A549 (cell line): ENCODE data around the gene SLC24A4. TPM values are rescaled to one million over a fixed set of nuclear protein-coding genes. Genes with fewer than 3 reads are reported as not detected.

ENCODE experiments used
- ATAC-seq, 2 experiments: fragments of 200-7000 bp in 1 of 2; fragments of >200 bp in 1 of 2; cut with Nextera tagmentation in 1 of 2; cut with Tn5 transposase in 1 of 2; 3 replicates each; pipeline versions ENCODE4 v1.8.0 to v1.9.1; 2018 to 2020; ENCODE audit warnings: mild to moderate bottlenecking in 1 of 2, moderate library complexity in 1 of 2
- CTCF ChIA-PET: fragments of 300-600 bp; sonication (Branson Sonifier 250); formaldehyde crosslinking; extraction: SDS; loops from one replicate; lab custom pipeline; 2021; ENCODE audit warnings: antibody characterized with exemption, inconsistent platforms; lab: Yijun Ruan, JAX
- POLR2A ChIA-PET: fragments of 350-600 bp; formaldehyde crosslinking; extraction: SDS; loops from one replicate; lab custom pipeline; 2021; ENCODE audit warnings: antibody characterized with exemption, inconsistent platforms; lab: Yijun Ruan, JAX
- DNase-seq, 2 experiments: peaks; one replicate each; pipeline versions ENCODE4 v3.0.0 to v3.0.0-alpha.2; 2011 to 2016; ENCODE audit warnings: low read depth in 1 of 2, low spot score in 1 of 2
- FAIRE-seq: peaks from 2 replicates; lab custom pipeline; 2011; peaks lifted over from hg19 to GRCh38; lab: Jason Lieb, UNC
- H3K27ac ChIP-seq, 2 experiments: fragments of >200 bp; sonication (Bioruptor Twin); formaldehyde crosslinking; 3 replicates each; pipeline ENCODE4 v1.5.1; 2016 to 2017
- H3K4me1 ChIP-seq: fragments of >200 bp; sonication (Bioruptor Twin); formaldehyde crosslinking; 3 replicates; pipeline ENCODE4 v1.6.1; 2016
- H3K4me2 ChIP-seq: fragments of >200 bp; sonication (Bioruptor Twin); formaldehyde crosslinking; 3 replicates; pipeline ENCODE4 v1.6.1; 2016
- H3K4me3 ChIP-seq: fragments of >200 bp; sonication (Bioruptor Twin); formaldehyde crosslinking; 3 replicates; pipeline ENCODE4 v1.5.1; 2016
- H3K9me3 ChIP-seq: fragments of >200 bp; sonication (Bioruptor Twin); formaldehyde crosslinking; 3 replicates; pipeline ENCODE4 v1.6.1; 2016
- BHLHE40 ChIP-seq: IDR thresholded peaks from 2 replicates; pipeline ENCODE4 v1.6.1; 2012; ENCODE audit warnings: low read depth, low read length, inconsistent platforms
- CEBPB ChIP-seq, 2 experiments: fragments of >200 bp in 1 of 2; sonication (Bioruptor Twin) in 1 of 2; formaldehyde crosslinking in 1 of 2; IDR thresholded peaks; 2 replicates each; pipeline ENCODE4 v1.6.1; 2012 to 2016
- EHMT2 ChIP-seq: fragments of 200-600 bp; sonication (generic); IDR thresholded peaks from 2 replicates; pipeline ENCODE4 v1.6.1; 2016; ENCODE audit warnings: antibody characterized with exemption, low read depth, mild to moderate bottlenecking, moderate library complexity
- EP300 ChIP-seq, 2 experiments: fragments of >200 bp; sonication (Bioruptor Twin); formaldehyde crosslinking; IDR thresholded peaks; 2 replicates in 1 of 2; 3 replicates in 1 of 2; pipeline ENCODE4 v1.6.1; 2016 to 2017
- FOSL2 ChIP-seq, 2 experiments: fragments of 450-650 bp in 1 of 2; fragments of >200 bp in 1 of 2; sonication (Bioruptor Twin) in 1 of 2; formaldehyde crosslinking; IDR thresholded peaks; 2 replicates each; pipeline versions ENCODE4 v1.5.0 to v1.6.1; 2016 to 2020; ENCODE audit warnings: mild to moderate bottlenecking in 1 of 2, moderate library complexity in 1 of 2
- HEYL ChIP-seq: fragments of 250-450 bp; sonication (Bioruptor Pico); IDR thresholded peaks from 2 replicates; pipeline ENCODE4 v1.8.0; 2021; ENCODE audit warnings: mild to moderate bottlenecking, moderate library complexity
- HOXB13 ChIP-seq: fragments of 250-450 bp; sonication (Bioruptor Pico); IDR thresholded peaks from 2 replicates; pipeline ENCODE4 v1.5.0; 2020; ENCODE audit warnings: low read depth, mild to moderate bottlenecking, moderate library complexity
- HOXB5 ChIP-seq: fragments of 250-450 bp; sonication (Bioruptor Pico); IDR thresholded peaks from 2 replicates; pipeline ENCODE4 v1.5.0; 2020; ENCODE audit warnings: mild to moderate bottlenecking, moderate library complexity
- KDM1A ChIP-seq: fragments of 200-600 bp; sonication (generic); IDR thresholded peaks from 2 replicates; pipeline ENCODE4 v1.6.1; 2016; ENCODE audit warnings: low read depth, mild to moderate bottlenecking
- KDM5A ChIP-seq: fragments of 200-600 bp; sonication (generic); IDR thresholded peaks from 2 replicates; pipeline ENCODE4 v1.6.1; 2016; ENCODE audit warnings: antibody characterized with exemption, mild to moderate bottlenecking
- MAFK ChIP-seq: fragments of 450-650 bp; IDR thresholded peaks from 2 replicates; pipeline ENCODE4 v1.6.1; 2014; ENCODE audit not compliant: partially characterized antibody
- MYC ChIP-seq: IDR thresholded peaks from 2 replicates; pipeline ENCODE4 v1.6.1; 2012; ENCODE audit warnings: mild to moderate bottlenecking, inconsistent platforms, low read length, improper control_type of control experiment, borderline replicate concordance
- NFE2L2 ChIP-seq: fragments of 150-350 bp; conservative IDR thresholded peaks from 2 replicates; pipeline ENCODE4 v1.6.1; 2014; ENCODE audit warnings: low read length
- NPAS2 ChIP-seq: fragments of 250-450 bp; sonication (Bioruptor Pico); IDR thresholded peaks from 2 replicates; pipeline ENCODE4 v1.8.0; 2022; ENCODE audit warnings: mild to moderate bottlenecking, moderate library complexity, borderline replicate concordance
- NR3C1 ChIP-seq: fragments of >200 bp; sonication (Bioruptor Twin); formaldehyde crosslinking; IDR thresholded peaks from 3 replicates; pipeline ENCODE4 v1.6.1; 2017
- RAD21 ChIP-seq, 2 experiments: fragments of >200 bp in 1 of 2; sonication (Bioruptor Twin) in 1 of 2; formaldehyde crosslinking in 1 of 2; IDR thresholded peaks in 1 of 2; conservative IDR thresholded peaks in 1 of 2; 2 replicates in 1 of 2; 3 replicates in 1 of 2; pipeline ENCODE4 v1.6.1; 2012 to 2018; ENCODE audit warnings: inconsistent platforms in 1 of 2
- RARB ChIP-seq: fragments of 250-450 bp; sonication (Bioruptor Pico); IDR thresholded peaks from 2 replicates; pipeline ENCODE4 v1.8.0; 2021; ENCODE audit warnings: mild to moderate bottlenecking, moderate library complexity
- RNF2 ChIP-seq: fragments of 200-600 bp; sonication (generic); IDR thresholded peaks from 2 replicates; pipeline ENCODE4 v1.6.1; 2016; ENCODE audit warnings: low read depth, mild to moderate bottlenecking, antibody characterized with exemption, moderate library complexity, borderline replicate concordance
- TFCP2L1 ChIP-seq: fragments of 250-450 bp; sonication (Bioruptor Pico); IDR thresholded peaks from 2 replicates; pipeline ENCODE4 v1.5.0; 2021; ENCODE audit warnings: mild to moderate bottlenecking
- TP53 ChIP-seq: fragments of 250-450 bp; sonication (Bioruptor Pico); IDR thresholded peaks from 2 replicates; pipeline ENCODE4 v1.5.0; 2021; ENCODE audit warnings: mild to moderate bottlenecking, moderate library complexity
- ZC3H11A ChIP-seq: fragments of 450-650 bp; IDR thresholded peaks from 2 replicates; pipeline ENCODE4 v1.6.1; 2014; ENCODE audit warnings: antibody characterized with exemption, mild to moderate bottlenecking
- ZFP36 ChIP-seq: fragments of 450-650 bp; IDR thresholded peaks from 2 replicates; pipeline ENCODE4 v1.6.1; 2014; ENCODE audit warnings: borderline replicate concordance; ENCODE audit not compliant: partially characterized antibody
- WGBS: methylation state at CpG from one replicate; pipeline ENCODE4 v1.1.6; 2017; ENCODE audit errors: missing lambda C conversion rate; 5-methylcytosine and 5-hydroxymethylcytosine counted together
- polyA plus RNA-seq, 4 experiments: library from polyadenylated mRNA; depleted of rRNA in 3 of 4; stranded (reverse); fragments of >200 nt; fragmentation: RNase III in 1 of 4; extraction: RNeasy Plus Mini Kit Qiagen cat#74134 plus additional on column Dnase treatment in 1 of 4; gene quantifications; 2 replicates in 3 of 4; 3 replicates in 1 of 4; pipeline ENCODE4 v1.2.3, GENCODE V29; 2011 to 2017
- TF ChIP-seq, protein P1 (sequence below): fragments of 250-450 bp; sonication (Bioruptor Pico); IDR thresholded peaks from 2 replicates; pipeline ENCODE4 v1.5.0; 2020; ENCODE audit warnings: low read depth, mild to moderate bottlenecking, moderate library complexity
- TF ChIP-seq, protein P2 (sequence below): fragments of >200 bp; sonication (Bioruptor Twin); formaldehyde crosslinking; IDR thresholded peaks from 3 replicates; pipeline ENCODE4 v1.6.1; 2016
- TF ChIP-seq, protein P3 (sequence below): fragments of 250-450 bp; sonication (Bioruptor Pico); IDR thresholded peaks from 2 replicates; pipeline ENCODE4 v1.5.0; 2021; ENCODE audit warnings: mild to moderate bottlenecking, moderate library complexity, borderline replicate concordance
- TF ChIP-seq, protein P4 (sequence below): fragments of 450-650 bp; IDR thresholded peaks from 2 replicates; pipeline ENCODE4 v1.6.1; 2014; ENCODE audit warnings: antibody characterized with exemption
- TF ChIP-seq, protein P5 (sequence below): fragments of >200 bp; sonication (Bioruptor Twin); formaldehyde crosslinking; IDR thresholded peaks from 3 replicates; pipeline ENCODE4 v1.5.1; 2016
- TF ChIP-seq, protein P6 (sequence below): IDR thresholded peaks from 2 replicates; pipeline ENCODE4 v1.6.1; 2012
- TF ChIP-seq, protein P7 (sequence below): fragments of 150-350 bp; IDR thresholded peaks from 2 replicates; pipeline ENCODE4 v1.6.1; 2014; ENCODE audit warnings: low read depth, mild to moderate bottlenecking, low read length
- TF ChIP-seq, protein P8 (sequence below): fragments of >200 bp; sonication (Bioruptor Twin); formaldehyde crosslinking; IDR thresholded peaks from 2 replicates; pipeline ENCODE4 v1.6.1; 2016

Gene SLC24A4
- polyA plus RNA-seq, 2 of the 4 experiments (the other 2 are of a cell fraction): 0.05 to 0.19 TPM

DNA sequence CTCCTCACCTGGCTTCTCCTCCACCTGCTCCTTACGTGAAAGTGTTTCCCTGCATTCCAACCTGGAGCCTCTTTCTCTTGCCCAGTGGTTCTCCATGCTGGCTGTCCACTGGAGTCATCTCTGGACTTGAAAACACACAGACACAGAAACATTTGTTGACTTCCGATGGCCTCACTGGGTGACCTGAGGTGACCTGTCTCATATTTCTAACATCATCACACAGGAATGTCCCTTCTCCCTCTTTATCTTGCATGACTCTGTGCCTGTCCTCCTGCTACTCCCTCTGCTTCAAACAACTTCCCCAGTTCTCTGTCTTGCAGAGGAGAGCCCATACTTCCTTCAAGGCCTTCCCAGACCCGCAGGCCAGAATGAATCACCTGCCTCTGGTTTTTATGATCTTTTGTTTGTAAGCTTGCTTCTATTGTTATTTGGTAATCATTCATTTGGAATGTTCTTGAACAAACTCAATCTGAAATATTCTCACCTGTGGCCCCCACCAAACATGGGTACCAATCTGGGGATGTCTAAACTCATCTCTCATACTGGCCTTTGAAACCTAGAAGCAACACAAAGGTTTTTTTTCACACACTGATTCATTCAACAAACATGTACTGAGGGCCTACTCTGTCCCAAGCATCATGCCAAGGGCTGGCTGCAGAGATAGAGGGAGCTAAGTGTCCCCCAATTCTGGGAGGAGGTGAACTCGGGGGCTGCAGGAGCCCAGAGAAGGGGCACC lies 181.0 kb downstream of the SLC24A4 start:
- no peaks in the 10 kb centered on the region for H3K9me3 ChIP-seq
- peak; percentile 92 to 96 for DNase-seq
- FAIRE-seq: peak; percentile 99
- ChIA-PET CTCF (interaction anchor here (1.1 to 1.2 kb wide), 2 partner anchors 47 to 280 kb away, joined by 3 to 5 read pairs; no protein-coding TSS in a partner anchor), POLR2A (interaction anchor here (0.6 to 1.0 kb wide), 3 partner anchors 14 to 62 kb away, joined by 3 to 4 read pairs (median 4); no protein-coding TSS in a partner anchor)
- peak overlapping the region; percentile 84 to 86 for H3K27ac ChIP-seq
- H3K4me3 ChIP-seq: no peak overlapping the region
- WGBS: 12% methylated on average over 4 of the region's 4 CpGs
- H3K4me1 ChIP-seq: peaks cover 51% of the 10 kb centered on the region
- ATAC-seq: peak; percentile 94 to 96
- H3K4me2 ChIP-seq: peak overlapping the region; percentile 58
- TF ChIP-seq BHLHE40 (no peak), KDM5A (no peak), NR3C1 (no peak), HOXB5 (no peak), NPAS2 (CRISPR knock-in tag) (no peak), EHMT2 (no peak), RAD21 (conservative IDR thresholded peaks at IDR 0.05 in 1 of 2, IDR thresholded peaks at IDR 0.05 in 1 of 2) (peak; percentile 15 to 51; a peak in 4 of 5 replicates), ZFP36 (no peak), RNF2 (no peak), RARB (no peak), TP53 (CRISPR knock-in tag) (no peak), MYC (peak; percentile 58; the same call in 1 of the 2 replicates), CEBPB (IDR thresholded peaks at IDR 0.05) (peak; percentile 55 to 60), ZC3H11A (no peak), HEYL (CRISPR knock-in tag) (no peak), TFCP2L1 (CRISPR knock-in tag) (no peak), MAFK (no peak), FOSL2 (IDR thresholded peaks at IDR 0.05) (peak; percentile 76), FOSL2 (CRISPR knock-in tag; IDR thresholded peaks at IDR 0.05) (peak; percentile 82), HOXB13 (CRISPR knock-in tag) (no peak), KDM1A (no peak), NFE2L2 (no peak), EP300 (IDR thresholded peaks at IDR 0.05) (peak; percentile 79 to 87; a peak in 4 of 5 replicates)
- TF ChIP-seq, protein P1, sequence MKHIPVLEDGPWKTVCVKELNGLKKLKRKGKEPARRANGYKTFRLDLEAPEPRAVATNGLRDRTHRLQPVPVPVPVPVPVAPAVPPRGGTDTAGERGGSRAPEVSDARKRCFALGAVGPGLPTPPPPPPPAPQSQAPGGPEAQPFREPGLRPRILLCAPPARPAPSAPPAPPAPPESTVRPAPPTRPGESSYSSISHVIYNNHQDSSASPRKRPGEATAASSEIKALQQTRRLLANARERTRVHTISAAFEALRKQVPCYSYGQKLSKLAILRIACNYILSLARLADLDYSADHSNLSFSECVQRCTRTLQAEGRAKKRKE (CRISPR knock-in tag): no peak
- TF ChIP-seq, protein P2, sequence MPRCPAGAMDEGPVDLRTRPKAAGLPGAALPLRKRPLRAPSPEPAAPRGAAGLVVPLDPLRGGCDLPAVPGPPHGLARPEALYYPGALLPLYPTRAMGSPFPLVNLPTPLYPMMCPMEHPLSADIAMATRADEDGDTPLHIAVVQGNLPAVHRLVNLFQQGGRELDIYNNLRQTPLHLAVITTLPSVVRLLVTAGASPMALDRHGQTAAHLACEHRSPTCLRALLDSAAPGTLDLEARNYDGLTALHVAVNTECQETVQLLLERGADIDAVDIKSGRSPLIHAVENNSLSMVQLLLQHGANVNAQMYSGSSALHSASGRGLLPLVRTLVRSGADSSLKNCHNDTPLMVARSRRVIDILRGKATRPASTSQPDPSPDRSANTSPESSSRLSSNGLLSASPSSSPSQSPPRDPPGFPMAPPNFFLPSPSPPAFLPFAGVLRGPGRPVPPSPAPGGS: peak; percentile 65; the same call in 2 of the 3 replicates
- TF ChIP-seq, protein P3, sequence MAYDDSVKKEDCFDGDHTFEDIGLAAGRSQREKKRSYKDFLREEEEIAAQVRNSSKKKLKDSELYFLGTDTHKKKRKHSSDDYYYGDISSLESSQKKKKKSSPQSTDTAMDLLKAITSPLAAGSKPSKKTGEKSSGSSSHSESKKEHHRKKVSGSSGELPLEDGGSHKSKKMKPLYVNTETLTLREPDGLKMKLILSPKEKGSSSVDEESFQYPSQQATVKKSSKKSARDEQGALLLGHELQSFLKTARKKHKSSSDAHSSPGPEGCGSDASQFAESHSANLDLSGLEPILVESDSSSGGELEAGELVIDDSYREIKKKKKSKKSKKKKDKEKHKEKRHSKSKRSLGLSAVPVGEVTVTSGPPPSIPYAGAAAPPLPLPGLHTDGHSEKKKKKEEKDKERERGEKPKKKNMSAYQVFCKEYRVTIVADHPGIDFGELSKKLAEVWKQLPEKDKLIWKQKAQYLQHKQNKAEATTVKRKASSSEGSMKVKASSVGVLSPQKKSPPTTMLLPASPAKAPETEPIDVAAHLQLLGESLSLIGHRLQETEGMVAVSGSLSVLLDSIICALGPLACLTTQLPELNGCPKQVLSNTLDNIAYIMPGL: no peak
- TF ChIP-seq, protein P4, sequence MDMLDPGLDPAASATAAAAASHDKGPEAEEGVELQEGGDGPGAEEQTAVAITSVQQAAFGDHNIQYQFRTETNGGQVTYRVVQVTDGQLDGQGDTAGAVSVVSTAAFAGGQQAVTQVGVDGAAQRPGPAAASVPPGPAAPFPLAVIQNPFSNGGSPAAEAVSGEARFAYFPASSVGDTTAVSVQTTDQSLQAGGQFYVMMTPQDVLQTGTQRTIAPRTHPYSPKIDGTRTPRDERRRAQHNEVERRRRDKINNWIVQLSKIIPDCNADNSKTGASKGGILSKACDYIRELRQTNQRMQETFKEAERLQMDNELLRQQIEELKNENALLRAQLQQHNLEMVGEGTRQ: no peak
- TF ChIP-seq, protein P5, sequence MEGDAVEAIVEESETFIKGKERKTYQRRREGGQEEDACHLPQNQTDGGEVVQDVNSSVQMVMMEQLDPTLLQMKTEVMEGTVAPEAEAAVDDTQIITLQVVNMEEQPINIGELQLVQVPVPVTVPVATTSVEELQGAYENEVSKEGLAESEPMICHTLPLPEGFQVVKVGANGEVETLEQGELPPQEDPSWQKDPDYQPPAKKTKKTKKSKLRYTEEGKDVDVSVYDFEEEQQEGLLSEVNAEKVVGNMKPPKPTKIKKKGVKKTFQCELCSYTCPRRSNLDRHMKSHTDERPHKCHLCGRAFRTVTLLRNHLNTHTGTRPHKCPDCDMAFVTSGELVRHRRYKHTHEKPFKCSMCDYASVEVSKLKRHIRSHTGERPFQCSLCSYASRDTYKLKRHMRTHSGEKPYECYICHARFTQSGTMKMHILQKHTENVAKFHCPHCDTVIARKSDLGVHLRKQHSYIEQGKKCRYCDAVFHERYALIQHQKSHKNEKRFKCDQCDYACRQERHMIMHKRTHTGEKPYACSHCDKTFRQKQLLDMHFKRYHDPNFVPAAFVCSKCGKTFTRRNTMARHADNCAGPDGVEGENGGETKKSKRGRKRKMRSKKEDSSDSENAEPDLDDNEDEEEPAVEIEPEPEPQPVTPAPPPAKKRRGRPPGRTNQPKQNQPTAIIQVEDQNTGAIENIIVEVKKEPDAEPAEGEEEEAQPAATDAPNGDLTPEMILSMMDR: 0 out of 3 replicates have a peak, but pooled peaks have one; percentile 13
- TF ChIP-seq, protein P6, sequence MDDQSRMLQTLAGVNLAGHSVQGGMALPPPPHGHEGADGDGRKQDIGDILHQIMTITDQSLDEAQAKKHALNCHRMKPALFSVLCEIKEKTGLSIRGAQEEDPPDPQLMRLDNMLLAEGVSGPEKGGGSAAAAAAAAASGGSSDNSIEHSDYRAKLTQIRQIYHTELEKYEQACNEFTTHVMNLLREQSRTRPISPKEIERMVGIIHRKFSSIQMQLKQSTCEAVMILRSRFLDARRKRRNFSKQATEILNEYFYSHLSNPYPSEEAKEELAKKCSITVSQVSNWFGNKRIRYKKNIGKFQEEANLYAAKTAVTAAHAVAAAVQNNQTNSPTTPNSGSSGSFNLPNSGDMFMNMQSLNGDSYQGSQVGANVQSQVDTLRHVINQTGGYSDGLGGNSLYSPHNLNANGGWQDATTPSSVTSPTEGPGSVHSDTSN: no peak
- TF ChIP-seq, protein P7, sequence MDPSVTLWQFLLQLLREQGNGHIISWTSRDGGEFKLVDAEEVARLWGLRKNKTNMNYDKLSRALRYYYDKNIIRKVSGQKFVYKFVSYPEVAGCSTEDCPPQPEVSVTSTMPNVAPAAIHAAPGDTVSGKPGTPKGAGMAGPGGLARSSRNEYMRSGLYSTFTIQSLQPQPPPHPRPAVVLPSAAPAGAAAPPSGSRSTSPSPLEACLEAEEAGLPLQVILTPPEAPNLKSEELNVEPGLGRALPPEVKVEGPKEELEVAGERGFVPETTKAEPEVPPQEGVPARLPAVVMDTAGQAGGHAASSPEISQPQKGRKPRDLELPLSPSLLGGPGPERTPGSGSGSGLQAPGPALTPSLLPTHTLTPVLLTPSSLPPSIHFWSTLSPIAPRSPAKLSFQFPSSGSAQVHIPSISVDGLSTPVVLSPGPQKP: no peak
- TF ChIP-seq, protein P8, sequence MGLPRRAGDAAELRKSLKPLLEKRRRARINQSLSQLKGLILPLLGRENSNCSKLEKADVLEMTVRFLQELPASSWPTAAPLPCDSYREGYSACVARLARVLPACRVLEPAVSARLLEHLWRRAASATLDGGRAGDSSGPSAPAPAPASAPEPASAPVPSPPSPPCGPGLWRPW: no peak
